Measurements from ENCODE around the gene IMP4.
"Not testable (repeated sequence)": the region's sequence is repeated elsewhere in the genome, so short reads cannot be mapped to it uniquely, and the experiment has no call there.

Gene IMP4

GRCh38 chr2:130342533-130343275 lies at the start of gene IMP4:
IMP4 (plus strand) TSS chr2:130342897; CDS start chr2:130342933, 36 bp downstream.
- DNase-seq, result peak; percentile 100

DNA sequence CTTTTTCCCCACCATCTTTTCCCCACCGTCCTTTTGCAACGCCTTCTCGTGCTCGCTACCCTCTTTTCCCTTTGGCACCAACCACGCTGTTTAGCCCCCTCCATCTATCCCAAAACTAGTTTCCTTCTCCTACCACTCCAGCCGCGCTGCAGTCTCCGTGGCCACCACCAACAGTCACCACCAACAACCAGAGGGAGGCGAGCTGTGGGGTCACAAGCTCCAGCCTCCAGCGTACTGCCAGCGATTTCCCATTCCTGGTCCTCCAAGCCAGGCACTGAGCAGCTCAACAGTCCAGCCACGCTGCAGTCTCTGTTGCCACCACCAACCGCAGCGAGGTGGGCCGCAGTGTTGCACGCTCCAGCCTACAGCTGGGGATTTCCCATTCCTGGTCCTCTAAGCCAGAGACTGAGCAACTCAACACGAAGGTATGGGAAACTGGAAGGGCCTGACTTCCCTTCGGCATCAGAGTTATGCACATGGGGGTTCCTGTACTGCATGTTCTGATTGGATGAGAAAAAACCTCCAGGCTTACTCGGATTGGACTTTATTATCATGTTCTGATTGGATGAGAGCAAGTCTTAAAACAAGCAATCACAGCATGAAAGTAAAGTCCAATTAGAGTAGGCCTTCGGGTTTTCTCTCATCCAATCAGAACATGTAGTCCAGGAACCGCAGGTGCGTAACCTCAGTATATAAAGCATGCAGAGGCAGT lies 42.3 kb upstream of the IMP4 start:
- DNase-seq, result no peak

GRCh38 chr2:130300970-130301348 lies 41.7 kb upstream of the IMP4 start:
- DNase-seq, result no peak

- DNase-seq, result no peak
These were observed 40.4 kb upstream of the IMP4 start for GRCh38 chr2:130302164-130302886.

GRCh38 chr2:130303169-130303568 lies 39.5 kb upstream of the IMP4 start:
- DNase-seq, result no peak

GRCh38 chr2:130304726-130305125 lies 38.0 kb upstream of the IMP4 start:
- no peak for DNase-seq

DNA sequence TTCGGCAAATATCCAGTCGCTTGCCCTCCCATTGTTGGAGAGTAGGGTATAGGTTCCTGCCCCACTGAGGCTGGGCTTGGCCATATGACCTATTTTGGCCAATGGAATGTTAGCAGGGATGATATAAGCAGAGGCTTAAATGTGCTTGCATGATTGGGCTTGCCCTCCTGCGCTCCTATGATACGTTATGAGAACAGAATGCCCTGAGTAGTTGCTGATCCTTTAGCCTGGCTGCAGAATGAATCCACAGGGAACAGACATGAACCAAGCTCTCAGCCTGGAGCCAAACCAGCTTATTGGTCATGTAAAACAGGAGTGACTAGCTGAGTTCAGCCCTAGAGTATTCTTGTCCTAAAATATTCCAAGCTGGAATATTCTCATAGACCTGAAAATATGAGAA lies 34.8 kb upstream of the IMP4 start:
- DNase-seq, result no peak

DNA sequence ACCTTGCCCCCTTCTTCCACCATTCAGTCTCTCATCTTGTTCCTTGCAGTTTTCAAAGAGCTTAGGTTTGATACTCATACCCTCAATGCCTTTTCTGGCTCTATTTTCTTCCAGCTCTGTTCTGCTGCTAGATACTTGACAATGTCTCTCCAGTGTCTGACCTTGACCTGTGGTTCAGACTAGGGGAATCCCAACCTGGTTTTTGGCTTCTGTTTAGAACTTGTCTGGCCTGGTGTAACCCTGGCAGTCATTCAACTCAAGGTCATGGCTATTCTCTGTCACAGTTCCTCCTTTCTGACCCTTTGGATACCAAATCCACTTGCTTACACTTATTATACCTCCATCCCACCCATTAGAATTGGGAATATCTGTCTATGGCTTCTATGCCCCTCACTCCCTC lies 31.8 kb upstream of the IMP4 start:
- no peak for DNase-seq

DNA sequence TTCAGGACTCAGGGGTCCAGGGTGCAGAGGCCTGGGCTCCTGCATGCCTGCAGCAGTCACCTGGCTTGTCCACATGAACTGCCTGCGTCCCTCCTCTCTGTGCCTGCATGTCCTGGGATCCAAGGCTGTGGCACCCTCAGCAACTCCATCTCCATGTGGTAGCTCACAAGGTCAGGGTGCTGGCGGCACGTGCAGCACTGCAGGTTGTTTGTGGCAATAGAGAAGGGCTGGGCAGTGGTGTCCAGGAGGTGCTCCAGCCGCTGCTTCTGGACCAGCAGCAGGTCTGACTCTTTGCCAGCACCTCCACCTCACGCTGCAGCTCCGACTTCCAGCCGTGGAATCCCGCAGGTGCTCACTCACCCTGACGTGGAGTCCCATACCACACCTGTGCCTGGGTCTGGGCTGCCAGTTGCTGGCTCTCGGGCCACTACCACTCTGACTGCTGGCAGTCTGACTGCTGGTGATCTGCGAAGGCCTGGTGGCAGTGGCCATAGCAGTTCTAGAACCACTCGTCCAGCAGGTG lies 28.8 kb upstream of the IMP4 start:
- DNase-seq, result no peak

- no peak for DNase-seq
These were observed 28.3 kb upstream of the IMP4 start for GRCh38 chr2:130314377-130314776.

- DNase-seq, result no peak
These were observed 26.1 kb upstream of the IMP4 start for GRCh38 chr2:130316596-130316995.

- DNase-seq, result no peak
These were observed 23.8 kb upstream of the IMP4 start for GRCh38 chr2:130318906-130319305.

DNA sequence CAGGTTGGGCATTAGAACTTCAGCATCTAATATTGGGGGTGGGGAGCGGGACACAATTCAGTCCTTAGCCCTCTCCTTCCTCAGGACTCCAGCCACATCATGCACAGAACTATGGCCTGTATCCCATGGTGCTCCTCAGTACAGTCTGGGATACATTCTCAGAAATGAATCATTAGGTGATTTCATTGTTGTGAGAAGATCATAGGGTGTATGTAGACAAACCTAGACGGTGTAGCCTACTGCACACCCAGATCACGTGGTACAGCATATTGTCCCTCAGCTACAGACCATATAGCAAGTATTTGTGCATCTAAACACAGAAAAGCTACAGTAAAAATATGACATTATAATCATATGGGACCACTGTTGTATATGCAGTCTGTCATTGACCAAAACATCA lies 23.2 kb upstream of the IMP4 start:
- no peak for DNase-seq

GRCh38 chr2:130327703-130328527 lies 14.8 kb upstream of the IMP4 start:
- DNase-seq, result no peak

- DNase-seq, result no peak
These were observed 14.0 kb upstream of the IMP4 start for GRCh38 chr2:130328710-130329109.

DNA sequence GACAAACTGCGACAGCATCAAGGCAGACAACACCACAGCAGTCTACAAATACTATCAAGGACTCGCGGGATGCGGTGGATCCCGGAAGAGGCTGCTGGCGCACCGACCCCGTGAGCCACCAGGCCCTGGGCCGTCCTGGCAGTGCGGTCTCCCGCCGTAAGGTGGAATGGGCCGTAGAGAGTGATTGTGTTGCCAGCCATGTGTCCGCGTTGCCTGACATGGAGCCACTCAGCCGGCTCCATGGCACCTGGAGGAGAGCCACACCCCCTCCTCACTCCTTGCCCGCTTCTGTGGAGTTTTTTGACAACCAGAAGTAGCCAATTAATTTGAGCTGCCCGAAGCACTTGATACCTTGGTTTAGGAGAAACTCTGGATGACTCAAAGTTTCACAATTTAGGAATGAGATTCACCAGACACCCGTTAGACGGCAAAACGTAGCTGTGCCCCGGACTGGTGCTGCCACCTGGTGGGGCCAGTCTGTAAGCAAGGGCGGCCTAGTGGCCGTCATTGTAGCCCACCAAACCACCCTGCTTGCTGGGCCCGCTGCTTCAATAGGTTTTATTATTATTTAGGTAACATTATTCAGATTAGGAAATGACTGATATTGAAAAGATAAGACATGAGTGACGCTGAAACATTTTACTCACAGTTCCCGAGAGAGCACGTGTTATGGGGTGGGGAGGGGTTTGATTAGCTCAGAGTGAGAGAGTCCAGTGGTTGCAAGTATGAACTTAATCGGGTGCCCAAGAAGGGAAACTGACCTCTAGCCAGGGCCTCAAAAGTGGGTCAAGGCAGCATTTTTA lies 10.2 kb upstream of the IMP4 start:
- DNase-seq, result peak; percentile 85

DNA sequence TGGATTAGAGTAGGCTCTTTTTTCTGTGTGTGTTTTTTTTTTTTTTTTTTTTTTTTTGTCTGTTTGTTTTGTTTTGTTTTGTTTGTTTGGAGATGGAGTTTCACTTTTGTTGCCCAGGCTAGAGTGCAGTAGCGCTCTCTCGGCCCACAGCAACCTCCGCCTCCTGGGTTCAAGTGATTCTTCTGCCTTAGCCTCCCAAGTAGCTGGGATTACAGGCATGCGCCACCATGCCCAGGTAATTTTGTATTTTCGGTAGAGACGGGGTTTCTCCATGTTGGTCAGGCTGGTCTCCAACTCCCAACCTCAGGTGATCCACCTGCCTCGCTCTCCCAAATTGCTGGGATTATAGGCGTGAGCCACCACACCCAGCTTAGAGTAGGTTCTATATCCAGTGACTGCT lies 9.4 kb upstream of the IMP4 start:
- not testable (repeated sequence) for DNase-seq

GRCh38 chr2:130334026-130334425 lies 8.7 kb upstream of the IMP4 start:
- DNase-seq, result peak; percentile 18

- DNase-seq, result no peak
These were observed 7.5 kb upstream of the IMP4 start for GRCh38 chr2:130335226-130335625.

GRCh38 chr2:130336150-130336876 lies 6.4 kb upstream of the IMP4 start:
- peak; percentile 50 for DNase-seq

All from NCI-H82 (cell line).